H1 (cell line): ENCODE results near the gene RBM8A. TPM values are rescaled to one million over a fixed set of nuclear protein-coding genes. Genes with fewer than 3 reads are reported as not detected.
A peak's percentile ranks its signal among the peaks of the same experiment; 100 is the strongest.

Source experiments
- CTCF ChIA-PET: fragments of 300-600 bp; sonication (Branson Sonifier 250); formaldehyde crosslinking; loops from one replicate; lab custom pipeline; 2021; ENCODE audit not compliant: partially characterized antibody; lab: Charles Lee
- POLR2A ChIA-PET: fragments of 300-600 bp; sonication (Branson Sonifier 250); formaldehyde crosslinking; loops from one replicate; lab custom pipeline; 2021; ENCODE audit warnings: inconsistent platforms; ENCODE audit not compliant: partially characterized antibody; lab: Charles Lee
- DNase-seq, 2 experiments: peaks; one replicate each; pipeline versions ENCODE4 v3.0.0 to v3.0.0-alpha.2; 2010 to 2022; ENCODE audit warnings: low spot score in 2 of 2, low read depth in 1 of 2, mixed read lengths in 1 of 2
- FAIRE-seq: peaks from 2 replicates; lab custom pipeline; 2011; peaks lifted over from hg19 to GRCh38; lab: Jason Lieb, UNC
- H2AFZ ChIP-seq: 2 replicates; pipeline ENCODE4 v1.8.1; 2012; ENCODE audit warnings: low read length, inconsistent platforms
- H2AK5ac ChIP-seq: 2 replicates; pipeline ENCODE4 v1.6.1; 2013; ENCODE audit warnings: low read depth, low read length
- H2BK120ac ChIP-seq: replicated peaks from 2 replicates; pipeline ENCODE3; 2013; ENCODE audit warnings: low read depth, low read length, inconsistent platforms
- H2BK12ac ChIP-seq: 2 replicates; pipeline ENCODE4 v1.6.1; 2013; ENCODE audit warnings: low read depth, low read length
- H2BK15ac ChIP-seq: 2 replicates; pipeline ENCODE4 v1.6.1; 2013; ENCODE audit warnings: low read length
- H2BK20ac ChIP-seq: 2 replicates; pipeline ENCODE4 v1.6.1; 2013; ENCODE audit warnings: low read length
- H2BK5ac ChIP-seq: 2 replicates; pipeline ENCODE4 v1.6.1; 2013; ENCODE audit warnings: low read depth, low read length
- H3K14ac ChIP-seq: 2 replicates; pipeline ENCODE4 v1.6.1; 2013; ENCODE audit warnings: inconsistent platforms; ENCODE audit not compliant: insufficient read length
- H3K18ac ChIP-seq: 2 replicates; pipeline ENCODE4 v1.6.1; 2013; ENCODE audit warnings: low read length; ENCODE audit errors: extremely low read depth
- H3K23ac ChIP-seq: 2 replicates; pipeline ENCODE4 v1.6.1; 2013; ENCODE audit warnings: inconsistent platforms; ENCODE audit not compliant: insufficient read length
- H3K23me2 ChIP-seq: 2 replicates; pipeline ENCODE4 v1.6.1; 2013; ENCODE audit warnings: low read depth, low read length
- H3K27ac ChIP-seq: 2 replicates; pipeline ENCODE4 v1.6.1; 2011; ENCODE audit warnings: low read depth, low read length, inconsistent platforms
- H3K27me3 ChIP-seq, 4 experiments: replicated peaks in 1 of 4; 1 replicate in 1 of 4; 2 replicates in 3 of 4; pipeline versions ENCODE4 v1.6.1 to v1.8.1; 2011 to 2013; ENCODE audit warnings: low read length in 3 of 4, mild to moderate bottlenecking in 3 of 4, inconsistent platforms in 2 of 4, mixed read lengths in 2 of 4, moderate library complexity in 1 of 4; ENCODE audit not compliant: control insufficient read depth in 3 of 4, insufficient read depth in 3 of 4; ENCODE audit errors: extremely low read depth in 1 of 4
- H3K36me3 ChIP-seq, 4 experiments: 2 replicates each; pipeline versions ENCODE4 v1.6.1 to v1.8.1; 2011 to 2013; ENCODE audit warnings: mild to moderate bottlenecking in 4 of 4, low read length in 3 of 4, moderate library complexity in 2 of 4, control low read depth in 1 of 4, inconsistent platforms in 1 of 4; ENCODE audit not compliant: insufficient read depth in 4 of 4, control insufficient read depth in 2 of 4
- H3K4ac ChIP-seq: replicated peaks from 2 replicates; pipeline ENCODE3; 2013; ENCODE audit warnings: low read length, low read depth, mixed read lengths, inconsistent platforms; ENCODE audit not compliant: insufficient read length
- H3K4me1 ChIP-seq, 4 experiments: replicated peaks in 1 of 4; 1 replicate in 1 of 4; 2 replicates in 3 of 4; pipeline versions ENCODE4 v1.6.1 to v1.8.1; 2011 to 2013; ENCODE audit warnings: low read length in 3 of 4, inconsistent platforms in 2 of 4, mixed read lengths in 1 of 4; ENCODE audit not compliant: insufficient read depth in 4 of 4, control insufficient read depth in 3 of 4
- H3K4me2 ChIP-seq, 2 experiments: 2 replicates each; pipeline versions ENCODE4 v1.6.1 to v1.8.1; 2011 to 2013; ENCODE audit warnings: low read depth in 2 of 2, low read length in 2 of 2, control low read depth in 1 of 2, inconsistent platforms in 1 of 2, mild to moderate bottlenecking in 1 of 2; ENCODE audit not compliant: insufficient read depth in 1 of 2
- H3K4me3 ChIP-seq, 4 experiments: fragments of 200-600, 300-600 bp in 1 of 4; sonication (generic), shearing (Covaris generic), sonication (Bioruptor Twin) in 1 of 4; 2 replicates each; pipeline versions ENCODE4 v1.5.1 to v1.8.1; 2011 to 2016; ENCODE audit warnings: low read length in 4 of 4, low read depth in 3 of 4, control low read depth in 2 of 4, inconsistent platforms in 2 of 4, mild to moderate bottlenecking in 2 of 4, mixed read lengths in 1 of 4, moderate library complexity in 1 of 4; ENCODE audit not compliant: insufficient read depth in 2 of 4; ENCODE audit errors: extremely low read depth in 1 of 4
- H3K56ac ChIP-seq: replicated peaks from 2 replicates; pipeline ENCODE3; 2013; ENCODE audit warnings: low read depth, mild to moderate bottlenecking, mixed read lengths, low read length, inconsistent platforms; ENCODE audit not compliant: insufficient read length
- H3K79me1 ChIP-seq: 2 replicates; pipeline ENCODE4 v1.6.1; 2013; ENCODE audit warnings: low read depth, low read length, control low read depth
- H3K79me2 ChIP-seq, 2 experiments: 2 replicates each; pipeline versions ENCODE4 v1.6.1 to v1.8.1; 2012 to 2013; ENCODE audit warnings: low read length in 2 of 2, mild to moderate bottlenecking in 2 of 2, inconsistent platforms in 1 of 2; ENCODE audit not compliant: insufficient read depth in 2 of 2, control insufficient read depth in 1 of 2
- H3K9ac ChIP-seq, 4 experiments: replicated peaks in 1 of 4; 1 replicate in 1 of 4; 2 replicates in 3 of 4; pipeline versions ENCODE4 v1.6.1 to v1.8.1; 2011 to 2013; ENCODE audit warnings: low read depth in 3 of 4, low read length in 3 of 4, control low read depth in 2 of 4, mild to moderate bottlenecking in 2 of 4, moderate library complexity in 2 of 4, inconsistent platforms in 1 of 4; ENCODE audit errors: extremely low read depth in 1 of 4
- H3K9me3 ChIP-seq, 2 experiments: 2 replicates each; pipeline versions ENCODE4 v1.6.1 to v1.8.1; 2012 to 2013; ENCODE audit warnings: mild to moderate bottlenecking in 2 of 2, moderate library complexity in 2 of 2, control low read depth in 1 of 2, inconsistent platforms in 1 of 2, low read depth in 1 of 2, low read length in 1 of 2, mixed read lengths in 1 of 2; ENCODE audit not compliant: insufficient read depth in 2 of 2
- H4K20me1 ChIP-seq, 2 experiments: replicated peaks in 1 of 2; 2 replicates each; pipeline versions ENCODE3 to v1.8.1; 2011 to 2013; ENCODE audit warnings: inconsistent platforms in 2 of 2, low read length in 2 of 2, mild to moderate bottlenecking in 1 of 2; ENCODE audit not compliant: insufficient read depth in 2 of 2, control insufficient read depth in 1 of 2
- H4K5ac ChIP-seq: 2 replicates; pipeline ENCODE4 v1.6.1; 2013; ENCODE audit warnings: low read length, low read depth, mixed read lengths, inconsistent platforms; ENCODE audit not compliant: insufficient read length
- H4K8ac ChIP-seq: 2 replicates; pipeline ENCODE4 v1.8.0; 2013; ENCODE audit warnings: mild to moderate bottlenecking, moderate library complexity, low read length, inconsistent platforms; ENCODE audit not compliant: insufficient read depth; ENCODE audit errors: extremely low read depth
- H4K91ac ChIP-seq: replicated peaks from 2 replicates; pipeline ENCODE3; 2013; ENCODE audit warnings: low read length, mixed read lengths, inconsistent platforms; ENCODE audit not compliant: insufficient read length
- BRCA1 ChIP-seq: IDR thresholded peaks from 2 replicates; pipeline ENCODE4 v1.6.1; 2012; ENCODE audit warnings: low read depth, low read length, improper control_type of control experiment
- PHF8 ChIP-seq: fragments of 200-600 bp; sonication (generic); conservative IDR thresholded peaks from 2 replicates; pipeline ENCODE4 v1.7.1; 2012; ENCODE audit warnings: low read depth, mild to moderate bottlenecking, inconsistent platforms, low read length, moderate library complexity
- POU5F1 ChIP-seq: IDR thresholded peaks from 2 replicates; pipeline ENCODE4 v1.6.1; 2011; ENCODE audit warnings: low read depth, mild to moderate bottlenecking, low read length, moderate library complexity
- YY1 ChIP-seq: IDR thresholded peaks from 2 replicates; pipeline ENCODE4 v1.6.1; 2011; ENCODE audit warnings: low read depth, mild to moderate bottlenecking, low read length
- WGBS, 2 experiments: shearing (Covaris generic) in 1 of 2; methylation state at CpG; one replicate each; pipeline versions ENCODE4 v1.1.6 to v1.1.7; 2013 to 2015; ENCODE audit warnings: low lambda C conversion rate in 2 of 2, mixed read lengths in 2 of 2, inconsistent platforms in 1 of 2, low coverage in 1 of 2, missing lambda C conversion rate in 1 of 2; ENCODE audit not compliant: insufficient replicate concordance in 2 of 2, insufficient coverage in 1 of 2, insufficient read length in 1 of 2; ENCODE audit errors: extremely low coverage in 1 of 2, missing lambda C conversion rate in 1 of 2; 5-methylcytosine and 5-hydroxymethylcytosine counted together
- polyA plus RNA-seq, 7 experiments: library from polyadenylated mRNA; depleted of rRNA in 3 of 7; stranded (reverse) in 5 of 7; unstranded in 2 of 7; fragments of >200 nt in 5 of 7; fragments of 200-250 nt in 2 of 7; gene quantifications; 1 replicate in 5 of 7; 2 replicates in 1 of 7; 4 replicates in 1 of 7; pipeline versions ENCODE4 v1.2.1 to v1.2.3, GENCODE V29; 2011 to 2013; ENCODE audit warnings: missing spikeins in 2 of 7, mixed read lengths in 2 of 7
- total RNA-seq: library from RNA; stranded (reverse); fragmentation: NEBNext Ultra II Directional; extraction: Animal tissue kit (Norgen Biotek cat#: 25700); gene quantifications from 2 replicates; pipeline ENCODE4 v1.2.1, GENCODE V29; 2021

Gene RBM8A
- total and polyA plus RNA-seq, 2 of the 8 experiments (the other 6 are each of a cell fraction or from before 2014, with no cell fraction given) = 125 to 216 TPM

GRCh38 chr1:145926686-145927062, 610 bp downstream of the RBM8A start:
- peak overlapping the region; percentile 81 to 97 (median 92) for H3K4me3 ChIP-seq
- TF ChIP-seq PHF8 (no peak), YY1 (no peak), BRCA1 (no peak), POU5F1 (no peak)
- H3K9ac ChIP-seq = peak overlapping the region; percentile 8 to 98 (median 86)
- no peaks in the 10 kb centered on the region for H4K20me1 ChIP-seq
- no peak overlapping the region for H3K23ac ChIP-seq
- H3K27ac ChIP-seq = peak overlapping the region; percentile 90
- CTCF ChIA-PET = interaction anchor here (0.8 to 2.2 kb wide), 11 partner anchors 8 to 84 kb away, joined by 3 to 18 read pairs (median 5); partner anchors contain the start of genes ITGA10, LIX1L and PEX11B
- H4K91ac ChIP-seq = no peak overlapping the region
- no peak overlapping the region for H4K8ac ChIP-seq
- no peak overlapping the region for H3K56ac ChIP-seq
- H2AFZ ChIP-seq = no peak overlapping the region
- peaks cover 0 to 14% of the 10 kb centered on the region in 2 experiments; a peak in 2 of 4 replicates for H3K79me2 ChIP-seq
- no peak overlapping the region for H2BK15ac ChIP-seq
- H3K27me3 ChIP-seq = no peaks in the 10 kb centered on the region
- peak overlapping the region; percentile 74 to 77 for H3K4me2 ChIP-seq
- no peak overlapping the region for H4K5ac ChIP-seq
- 22% methylated on average over 19 of the region's 19 CpGs; no CpG with 5 or more reads in 1 of the 2 experiments for WGBS, 2 experiments
- H2BK120ac ChIP-seq = no peak overlapping the region
- no peak overlapping the region for H3K14ac ChIP-seq
- DNase-seq = no peak
- peaks cover 0 to 4% (median 2%) of the 10 kb centered on the region in 4 experiments; a peak in 4 of 7 replicates for H3K4me1 ChIP-seq
- H2BK5ac ChIP-seq = peak overlapping the region; percentile 95; the same call in 1 of the 2 replicates
- peaks cover 3 to 18% (median 9%) of the 10 kb centered on the region in 4 experiments; a peak in 6 of 8 replicates for H3K36me3 ChIP-seq
- no peak for FAIRE-seq
- H3K9me3 ChIP-seq = no peaks in the 10 kb centered on the region
- POLR2A ChIA-PET = interaction anchor here (0.7 to 2.4 kb wide), 26 partner anchors 8 to 126 kb away, joined by 3 to 35 read pairs (median 6); partner anchors contain the start of genes ANKRD34A, ITGA10, LIX1L and PEX11B
- H3K23me2 ChIP-seq = peaks cover 4% of the 10 kb centered on the region; the same call in 1 of the 2 replicates
- no peak overlapping the region for H3K18ac ChIP-seq
- H2BK20ac ChIP-seq = no peak overlapping the region
- H3K4ac ChIP-seq = no peak overlapping the region
- no peak overlapping the region for H2AK5ac ChIP-seq
- peak overlapping the region; percentile 60; the same call in 1 of the 2 replicates for H2BK12ac ChIP-seq
- H3K79me1 ChIP-seq = no peaks in the 10 kb centered on the region
